ENCODE measurements around the gene CENPM. TPM values are rescaled to one million over a fixed set of nuclear protein-coding genes. Genes with fewer than 3 reads are reported as not detected.

Gene CENPM
- total RNA-seq, 1 experiment from 2014 or later: 69.3 TPM

- CTCF ChIA-PET: no interaction called here
- TF ChIP-seq CTCF (IDR thresholded peaks at IDR 0.05; ENCODE audit: unreplicated experiment): no peak
- no peak for DNase-seq
- no peak overlapping the region for H3K4me3 Mint-ChIP-seq (ENCODE audit: low read depth, unreplicated experiment)
- no TSS peak for BruUV-seq (replicated peaks)
- intact Hi-C loops (cut with micrococcal nuclease; ENCODE audit: unreplicated experiment): no loop called here
- H3K9me3 Mint-ChIP-seq (ENCODE audit: low read depth, unreplicated experiment): no peaks in the 10 kb centered on the region
- H3K4me1 Mint-ChIP-seq (ENCODE audit: low read depth, unreplicated experiment): no peaks in the 10 kb centered on the region
- H3K27me3 Mint-ChIP-seq (ENCODE audit: unreplicated experiment): no peaks in the 10 kb centered on the region
- peaks cover 69% of the 10 kb centered on the region for H3K36me3 Mint-ChIP-seq (ENCODE audit: insufficient read depth, unreplicated experiment)
- H3K27ac Mint-ChIP-seq (ENCODE audit: unreplicated experiment): peak overlapping the region; percentile 18
Observed at GRCh38 chr22:41905411-41906202, 41.3 kb downstream of the CENPM start.

- H3K36me3 Mint-ChIP-seq (ENCODE audit: insufficient read depth, unreplicated experiment): peaks cover 77% of the 10 kb centered on the region
- intact Hi-C loops (cut with micrococcal nuclease; ENCODE audit: unreplicated experiment): no loop called here
- CTCF ChIA-PET: no interaction called here
- no peaks in the 10 kb centered on the region for H3K4me1 Mint-ChIP-seq (ENCODE audit: low read depth, unreplicated experiment)
- H3K27ac Mint-ChIP-seq (ENCODE audit: unreplicated experiment): no peak overlapping the region
- no peaks in the 10 kb centered on the region for H3K9me3 Mint-ChIP-seq (ENCODE audit: low read depth, unreplicated experiment)
- H3K4me3 Mint-ChIP-seq (ENCODE audit: low read depth, unreplicated experiment): no peak overlapping the region
- BruUV-seq (replicated peaks): no TSS peak
- no peak for TF ChIP-seq CTCF (IDR thresholded peaks at IDR 0.05; ENCODE audit: unreplicated experiment)
- no peak for DNase-seq
- H3K27me3 Mint-ChIP-seq (ENCODE audit: unreplicated experiment): no peaks in the 10 kb centered on the region
Observed at GRCh38 chr22:41904450-41905410, 42.2 kb downstream of the CENPM start.

- H3K4me1 Mint-ChIP-seq (ENCODE audit: low read depth, unreplicated experiment): no peaks in the 10 kb centered on the region
- BruUV-seq (replicated peaks): no TSS peak
- TF ChIP-seq CTCF (IDR thresholded peaks at IDR 0.05; ENCODE audit: unreplicated experiment): no peak
- peaks cover 80% of the 10 kb centered on the region for H3K36me3 Mint-ChIP-seq (ENCODE audit: insufficient read depth, unreplicated experiment)
- H3K4me3 Mint-ChIP-seq (ENCODE audit: low read depth, unreplicated experiment): no peak overlapping the region
- no peaks in the 10 kb centered on the region for H3K9me3 Mint-ChIP-seq (ENCODE audit: low read depth, unreplicated experiment)
- CTCF ChIA-PET: no interaction called here
- DNase-seq: no peak
- H3K27me3 Mint-ChIP-seq (ENCODE audit: unreplicated experiment): no peaks in the 10 kb centered on the region
- intact Hi-C loops (cut with micrococcal nuclease; ENCODE audit: unreplicated experiment): no loop called here
- H3K27ac Mint-ChIP-seq (ENCODE audit: unreplicated experiment): no peak overlapping the region
Observed at GRCh38 chr22:41902932-41903421, 44.0 kb downstream of the CENPM start.

- Mint-ChIP-seq H3K36me3 (ENCODE audit: insufficient read depth, unreplicated experiment) (peaks cover 80% of the 10 kb centered on the region), H3K9me3 (ENCODE audit: low read depth, unreplicated experiment) (no peaks in the 10 kb centered on the region), H3K4me3 (ENCODE audit: low read depth, unreplicated experiment) (no peak overlapping the region), H3K4me1 (ENCODE audit: low read depth, unreplicated experiment) (no peaks in the 10 kb centered on the region), H3K27me3 (ENCODE audit: unreplicated experiment) (no peaks in the 10 kb centered on the region), H3K27ac (ENCODE audit: unreplicated experiment) (no peak overlapping the region)
- no peak for TF ChIP-seq CTCF (IDR thresholded peaks at IDR 0.05; ENCODE audit: unreplicated experiment)
- intact Hi-C loops (cut with micrococcal nuclease; ENCODE audit: unreplicated experiment): no loop called here
- BruUV-seq (replicated peaks): no TSS peak
- CTCF ChIA-PET: no interaction called here
- no peak for DNase-seq
Observed at GRCh38 chr22:41902016-41902415, 44.9 kb downstream of the CENPM start.

Data from Calu3 (cell line).